Measurements from ENCODE around the gene TLX3. TPM values are rescaled to one million over a fixed set of nuclear protein-coding genes. Genes with fewer than 3 reads are reported as not detected.

TLX3 gene
- total and polyA plus RNA-seq, 2 of the 8 experiments (the other 6 are each of a cell fraction or from before 2014, with no cell fraction given), result not detected

- no peak overlapping the region for H3K4ac ChIP-seq (replicated peaks; ENCODE audit: insufficient read length, low read depth, low read length)
- no peak overlapping the region for H2AK5ac ChIP-seq (ENCODE audit: low read depth, low read length)
- H2BK20ac ChIP-seq (ENCODE audit: low read length), result no peak overlapping the region
- H3K18ac ChIP-seq (ENCODE audit: extremely low read depth, low read length), result no peak overlapping the region
- no peaks in the 10 kb centered on the region for H3K79me1 ChIP-seq (ENCODE audit: low read depth, low read length)
- DNase-seq (ENCODE audit: low read depth in 1 of 2, low spot score in 2 of 2) (peak in 1 of 2 experiments; percentile 70), FAIRE-seq (no peak)
- POLR2A ChIA-PET (ENCODE audit: partially characterized antibody), result interaction anchor here (0.8 to 1.1 kb wide), 6 partner anchors 9 to 79 kb away, joined by 3 to 6 read pairs (median 4); no protein-coding TSS in a partner anchor
- no peak overlapping the region for H2BK12ac ChIP-seq (ENCODE audit: low read depth, low read length)
- no peak overlapping the region for H3K27ac ChIP-seq (ENCODE audit: low read depth, low read length)
- CTCF ChIA-PET (ENCODE audit: partially characterized antibody), result interaction anchor here (0.6 to 6.3 kb wide), 16 partner anchors 8 to 103 kb away, joined by 3 to 40 read pairs (median 4); no protein-coding TSS in a partner anchor
- peaks cover 23 to 48% of the 10 kb centered on the region in 2 experiments for H4K20me1 ChIP-seq (replicated peaks in 1 of 2; ENCODE audit: control insufficient read depth in 1 of 2, insufficient read depth in 2 of 2, low read length in 2 of 2)
- TF ChIP-seq SUZ12 (IDR thresholded peaks at IDR 0.05; ENCODE audit: low read length) (peak; percentile 76), RBBP5 (IDR thresholded peaks at IDR 0.05; ENCODE audit: borderline replicate concordance, low read depth, low read length) (peak; percentile 39; the same call in 1 of the 2 replicates), CBX8 (IDR thresholded peaks at IDR 0.05; ENCODE audit: borderline replicate concordance, low read depth, low read length) (0 out of 2 replicates have a peak, but pooled peaks have one; percentile 38), RNF2 (IDR thresholded peaks at IDR 0.05; ENCODE audit: borderline replicate concordance, low read depth, low read length, missing control alignments, poor library complexity, severe bottlenecking) (peak; percentile 86), E2F6 (IDR thresholded peaks at IDR 0.05) (peak; percentile 34; the same call in 1 of the 2 replicates), KDM5A (IDR thresholded peaks at IDR 0.05; ENCODE audit: low read length) (no peak), POU5F1 (IDR thresholded peaks at IDR 0.05; ENCODE audit: low read depth, low read length) (no peak), EZH2 (IDR thresholded peaks at IDR 0.05; ENCODE audit: low read depth, low read length, severe bottlenecking) (peak; percentile 90)
- peaks cover 2% of the 10 kb centered on the region; the same call in 1 of the 2 replicates for H3K23me2 ChIP-seq (ENCODE audit: low read depth, low read length)
- H2BK5ac ChIP-seq (ENCODE audit: low read depth, low read length), result no peak overlapping the region
- H3K36me3 ChIP-seq (ENCODE audit: control insufficient read depth in 2 of 4, insufficient read depth in 4 of 4, low read length in 3 of 4), result peaks cover 0 to 22% (median 0%) of the 10 kb centered on the region in 4 experiments; a peak in 1 of 8 replicates
- no peak overlapping the region for H3K14ac ChIP-seq (ENCODE audit: insufficient read length)
- no peak overlapping the region for H2BK15ac ChIP-seq (ENCODE audit: low read length)
- H3K9ac ChIP-seq (replicated peaks in 1 of 4; ENCODE audit: extremely low read depth in 1 of 4, low read depth in 3 of 4, low read length in 3 of 4), result no peak overlapping the region
- H3K4me2 ChIP-seq (ENCODE audit: insufficient read depth in 1 of 2, low read depth in 2 of 2, low read length in 2 of 2), result peak overlapping the region; percentile 55 to 62
- peak overlapping the region; percentile 59; the same call in 1 of the 2 replicates for H4K8ac ChIP-seq (ENCODE audit: extremely low read depth, insufficient read depth, low read length)
- no peak overlapping the region for H2AFZ ChIP-seq (ENCODE audit: low read length)
- WGBS, 2 experiments (ENCODE audit: extremely low coverage in 1 of 2, insufficient coverage in 1 of 2, insufficient read length in 1 of 2, insufficient replicate concordance in 2 of 2, low coverage in 1 of 2, low lambda C conversion rate in 2 of 2, missing lambda C conversion rate in 1 of 2), result 2% methylated on average over 73 of the region's 106 CpGs; no CpG with 5 or more reads in 1 of the 2 experiments
- H2BK120ac ChIP-seq (replicated peaks; ENCODE audit: low read depth, low read length), result no peak overlapping the region
- H3K56ac ChIP-seq (replicated peaks; ENCODE audit: insufficient read length, low read depth, low read length), result no peak overlapping the region
- no peaks in the 10 kb centered on the region for H3K79me2 ChIP-seq (ENCODE audit: control insufficient read depth in 1 of 2, insufficient read depth in 2 of 2, low read length in 2 of 2)
- no peaks in the 10 kb centered on the region; a peak in 1 of 4 replicates for H3K9me3 ChIP-seq (ENCODE audit: insufficient read depth in 2 of 2, low read depth in 1 of 2, low read length in 1 of 2)
- peaks cover 0 to 33% (median 12%) of the 10 kb centered on the region in 4 experiments; a peak in 6 of 7 replicates for H3K4me1 ChIP-seq (replicated peaks in 1 of 4; ENCODE audit: control insufficient read depth in 3 of 4, insufficient read depth in 4 of 4, low read length in 3 of 4)
- H4K91ac ChIP-seq (replicated peaks; ENCODE audit: insufficient read length, low read length), result no peak overlapping the region
- H3K23ac ChIP-seq (ENCODE audit: insufficient read length), result no peak overlapping the region
- peaks cover 93 to 100% (median 99%) of the 10 kb centered on the region in 4 experiments for H3K27me3 ChIP-seq (replicated peaks in 1 of 4; ENCODE audit: control insufficient read depth in 3 of 4, extremely low read depth in 1 of 4, insufficient read depth in 3 of 4, low read length in 3 of 4)
- H3K4me3 ChIP-seq (ENCODE audit: extremely low read depth in 1 of 4, insufficient read depth in 2 of 4, low read depth in 3 of 4, low read length in 4 of 4), result peak overlapping the region in 2 of 4 experiments; percentile 3 to 51; a peak in 3 of 8 replicates
- H4K5ac ChIP-seq (ENCODE audit: insufficient read length, low read depth, low read length), result no peak overlapping the region
These were observed 496 bp downstream of the TLX3 start for GRCh38 chr5:171309276-171310211.

Data from H1 (cell line).